GM12873 (cell line): ENCODE results near the gene ZC3H12C.

Experiments used
- TF ChIP-seq, protein P1 (sequence below): IDR thresholded peaks from 2 replicates; pipeline ENCODE4 v1.5.1; 2012; ENCODE audit warnings: low read depth, mild to moderate bottlenecking, moderate library complexity, low read length, control low read depth; ENCODE audit not compliant: insufficient read depth; ENCODE audit errors: missing control alignments

ZC3H12C gene

DNA sequence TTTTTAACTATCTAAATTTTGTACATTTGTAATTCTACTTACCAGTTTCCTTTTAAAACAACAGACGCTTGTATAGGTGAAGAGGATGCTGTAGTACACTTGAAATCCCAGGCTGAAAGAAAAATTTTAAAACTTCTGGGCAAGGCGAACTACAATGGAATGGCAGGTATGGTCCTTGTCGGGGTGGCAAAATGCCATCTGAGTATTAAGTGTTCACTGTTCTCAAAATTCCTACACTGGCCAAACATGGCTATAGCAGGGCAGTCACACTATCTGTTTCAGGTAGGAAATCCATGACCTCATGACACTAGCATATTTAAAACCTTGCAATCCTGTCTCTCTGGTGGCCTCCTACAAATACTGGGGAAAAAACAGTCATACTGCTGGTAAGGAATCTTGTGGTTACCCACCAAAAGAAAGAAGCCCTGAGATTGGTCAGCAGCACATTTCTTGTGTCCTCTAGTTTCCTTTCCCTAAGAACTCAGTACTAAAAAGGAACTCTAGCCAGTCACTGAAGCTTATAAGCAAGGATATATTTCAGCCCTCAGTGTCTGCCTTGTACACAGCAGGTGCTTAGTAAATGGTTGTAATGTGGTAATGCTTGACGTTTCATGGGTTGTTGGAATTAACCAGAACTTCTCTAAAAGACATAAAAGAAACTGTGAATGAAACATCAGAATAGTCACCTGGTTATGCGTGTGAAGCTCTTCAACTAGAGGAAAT is 5.2 kb upstream of the ZC3H12C start:
- TF ChIP-seq, protein P1, sequence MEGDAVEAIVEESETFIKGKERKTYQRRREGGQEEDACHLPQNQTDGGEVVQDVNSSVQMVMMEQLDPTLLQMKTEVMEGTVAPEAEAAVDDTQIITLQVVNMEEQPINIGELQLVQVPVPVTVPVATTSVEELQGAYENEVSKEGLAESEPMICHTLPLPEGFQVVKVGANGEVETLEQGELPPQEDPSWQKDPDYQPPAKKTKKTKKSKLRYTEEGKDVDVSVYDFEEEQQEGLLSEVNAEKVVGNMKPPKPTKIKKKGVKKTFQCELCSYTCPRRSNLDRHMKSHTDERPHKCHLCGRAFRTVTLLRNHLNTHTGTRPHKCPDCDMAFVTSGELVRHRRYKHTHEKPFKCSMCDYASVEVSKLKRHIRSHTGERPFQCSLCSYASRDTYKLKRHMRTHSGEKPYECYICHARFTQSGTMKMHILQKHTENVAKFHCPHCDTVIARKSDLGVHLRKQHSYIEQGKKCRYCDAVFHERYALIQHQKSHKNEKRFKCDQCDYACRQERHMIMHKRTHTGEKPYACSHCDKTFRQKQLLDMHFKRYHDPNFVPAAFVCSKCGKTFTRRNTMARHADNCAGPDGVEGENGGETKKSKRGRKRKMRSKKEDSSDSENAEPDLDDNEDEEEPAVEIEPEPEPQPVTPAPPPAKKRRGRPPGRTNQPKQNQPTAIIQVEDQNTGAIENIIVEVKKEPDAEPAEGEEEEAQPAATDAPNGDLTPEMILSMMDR: no peak

DNA sequence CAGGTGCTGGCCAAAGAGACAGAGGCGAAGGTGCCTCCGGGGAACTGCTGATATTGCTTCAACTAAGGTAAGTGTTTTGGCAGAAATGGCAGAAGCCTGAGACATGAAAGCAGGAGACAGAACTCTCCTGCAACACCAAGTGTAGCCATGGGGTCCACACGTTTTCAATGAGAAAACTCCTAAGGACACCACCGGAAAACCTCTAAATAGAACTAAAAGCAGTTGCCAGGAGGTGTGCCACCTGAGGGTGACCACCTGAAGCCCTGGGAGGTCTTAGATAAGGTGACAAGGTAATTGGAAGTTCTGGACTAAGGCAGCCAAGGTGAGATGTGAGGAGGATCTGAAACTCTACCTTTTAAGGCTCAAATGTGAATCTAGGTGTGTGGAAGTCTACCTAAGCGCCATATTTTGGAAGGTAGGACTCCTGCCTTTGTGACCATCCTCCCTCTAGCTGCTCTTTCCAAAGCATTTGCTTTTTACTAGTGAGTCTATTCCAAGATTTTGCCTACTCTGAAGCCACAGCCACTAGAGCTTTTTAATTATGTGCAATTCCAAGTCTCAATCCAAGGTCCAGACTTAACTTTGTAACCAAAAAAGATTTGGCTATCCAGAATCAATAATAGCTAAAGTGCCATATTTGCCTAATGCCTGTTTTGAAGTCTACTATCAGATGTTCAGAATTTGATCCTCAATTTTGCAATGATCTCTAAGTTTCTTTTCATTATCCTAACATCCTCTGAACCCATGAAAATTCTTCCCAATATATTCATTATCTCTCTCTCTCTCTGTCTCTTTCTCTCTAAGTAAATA is 4.5 kb upstream of the ZC3H12C start:
- TF ChIP-seq, protein P1: no peak

DNA sequence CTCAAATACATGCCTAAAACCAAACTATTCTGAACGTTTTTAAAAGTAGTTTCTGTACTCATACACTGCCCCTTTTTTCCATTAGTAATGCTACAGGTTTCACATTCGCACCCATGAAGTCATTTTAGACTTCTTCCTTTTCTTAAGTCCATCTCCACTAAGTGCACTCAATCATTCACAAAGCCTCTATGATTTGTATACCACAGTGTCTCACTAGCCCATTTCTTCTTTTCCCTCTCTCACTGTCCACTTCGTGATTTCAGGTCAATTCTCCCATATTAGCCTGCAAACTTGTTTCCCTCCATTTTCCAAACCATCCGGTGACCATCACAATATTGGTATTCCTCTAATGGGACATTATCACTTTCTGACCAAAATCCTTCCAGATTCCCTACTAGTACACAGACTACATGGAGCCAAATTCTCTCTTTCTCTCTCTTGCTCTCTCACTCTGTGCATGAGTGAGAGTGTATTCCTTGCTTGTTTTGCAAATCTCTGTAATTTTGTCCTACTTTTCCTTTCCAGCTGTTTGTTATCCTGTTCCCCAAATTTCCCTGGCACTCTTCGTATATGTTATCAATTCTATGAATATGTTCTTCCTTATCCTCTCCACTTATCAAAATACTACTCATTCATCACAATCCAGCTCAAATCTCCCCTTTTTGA is 3.4 kb upstream of the ZC3H12C start:
- TF ChIP-seq, protein P1: no peak

DNA sequence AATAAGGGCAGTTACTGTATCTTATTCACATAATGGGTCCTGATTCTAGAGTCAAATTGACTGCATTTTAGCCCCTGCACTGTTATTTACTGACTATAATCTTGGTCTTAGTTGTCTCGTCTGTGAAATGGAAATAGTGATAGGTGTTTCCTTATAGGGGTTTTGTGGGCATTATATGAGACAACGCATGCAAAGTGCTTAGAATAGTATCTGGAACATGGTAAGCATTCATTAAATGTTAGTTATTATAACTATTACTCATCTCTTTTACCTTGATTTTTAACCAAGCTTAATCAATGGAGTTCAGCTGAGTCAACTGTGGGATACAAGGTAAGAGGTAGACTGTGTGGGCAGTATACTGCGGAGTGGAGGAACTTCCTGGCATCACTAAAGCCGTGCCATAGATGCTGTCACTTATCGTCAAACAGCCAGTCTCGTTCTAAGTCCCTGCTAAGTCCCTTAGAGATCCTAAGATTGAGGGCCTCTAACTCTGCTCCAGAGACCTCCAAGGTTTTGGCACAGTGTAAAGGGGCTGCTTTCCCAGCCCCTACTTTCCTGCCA is 2.6 kb upstream of the ZC3H12C start:
- TF ChIP-seq, protein P1: no peak

DNA sequence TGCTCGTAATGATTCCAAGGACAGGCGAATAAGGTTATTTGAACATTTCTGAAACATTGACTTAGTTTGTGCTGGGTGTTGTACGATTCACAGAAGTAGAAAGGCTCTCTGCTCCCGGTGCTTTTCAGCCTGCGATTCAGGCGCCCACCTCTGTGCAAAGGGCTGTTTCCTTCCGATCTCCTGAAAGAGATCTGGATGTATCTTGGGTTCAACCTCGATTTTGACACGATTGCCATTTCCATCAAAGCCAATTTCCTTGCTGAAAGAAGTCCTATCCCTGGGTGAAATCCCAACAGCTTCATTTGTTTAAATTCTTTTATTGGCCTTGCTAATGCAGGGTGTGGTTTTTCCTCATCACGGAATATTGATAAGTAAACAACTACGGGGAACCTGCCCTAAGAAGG is 1.1 kb upstream of the ZC3H12C start:
- TF ChIP-seq, protein P1: no peak

DNA sequence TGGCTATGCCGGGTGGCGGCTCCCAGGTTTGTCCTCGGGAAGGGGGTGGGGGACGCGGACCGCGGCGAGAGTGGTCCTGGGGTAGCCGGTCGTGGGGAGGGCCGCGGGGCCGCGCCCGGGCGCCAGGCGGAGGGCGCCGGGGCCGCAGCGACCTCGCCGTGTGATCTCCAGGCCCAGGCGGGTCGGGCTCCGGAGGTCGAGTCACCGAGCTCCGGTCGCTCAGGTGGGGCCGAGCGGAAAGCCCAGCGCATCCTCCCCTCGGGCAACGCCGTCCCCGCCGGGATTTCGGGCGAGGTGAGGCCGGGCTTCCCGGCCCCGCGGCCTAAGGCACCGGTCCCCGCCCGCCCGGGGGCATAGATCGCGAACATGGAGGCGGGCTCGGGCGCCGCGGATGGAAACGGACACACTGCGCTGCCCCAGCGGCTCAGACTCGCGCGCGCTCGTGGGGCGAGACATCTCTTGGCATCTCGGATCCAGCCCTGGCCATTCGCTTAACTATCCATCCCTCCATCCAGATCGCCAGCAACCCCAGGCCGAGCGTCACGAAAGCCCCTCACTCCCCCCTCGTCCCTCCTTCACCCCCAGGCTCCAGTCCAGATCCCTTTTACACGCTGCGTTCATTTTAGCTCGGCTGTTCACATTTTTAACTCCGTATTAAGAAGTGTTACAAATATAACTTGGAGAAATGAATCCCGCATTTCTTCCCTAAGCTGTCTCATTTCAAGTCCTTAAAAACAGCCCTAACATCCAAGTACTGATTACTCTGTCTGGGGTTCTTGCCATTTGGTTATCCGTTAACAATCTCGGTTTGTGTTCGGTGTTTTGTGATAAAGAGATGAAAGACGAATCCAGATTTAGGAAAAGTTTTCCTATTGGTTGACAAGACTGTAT is 460 bp downstream of the ZC3H12C start:
- TF ChIP-seq, protein P1: no peak
